Stimulated activated CD8-positive, alpha-beta memory T cell treated with anti-CD3 and anti-CD28 coated beads, Interleukin-15, amount 100 ng/mL, for 1 hour (primary cell): ENCODE measurements around the gene ABCC2.
"Not testable (repeated sequence)": the region's sequence is repeated elsewhere in the genome, so short reads cannot be mapped to it uniquely, and the experiment has no call there.

Experiments
- DNase-seq: peaks from one replicate; pipeline ENCODE4 v3.0.0-alpha.2; 2020; ENCODE audit warnings: low read depth

The ABCC2 gene

DNA sequence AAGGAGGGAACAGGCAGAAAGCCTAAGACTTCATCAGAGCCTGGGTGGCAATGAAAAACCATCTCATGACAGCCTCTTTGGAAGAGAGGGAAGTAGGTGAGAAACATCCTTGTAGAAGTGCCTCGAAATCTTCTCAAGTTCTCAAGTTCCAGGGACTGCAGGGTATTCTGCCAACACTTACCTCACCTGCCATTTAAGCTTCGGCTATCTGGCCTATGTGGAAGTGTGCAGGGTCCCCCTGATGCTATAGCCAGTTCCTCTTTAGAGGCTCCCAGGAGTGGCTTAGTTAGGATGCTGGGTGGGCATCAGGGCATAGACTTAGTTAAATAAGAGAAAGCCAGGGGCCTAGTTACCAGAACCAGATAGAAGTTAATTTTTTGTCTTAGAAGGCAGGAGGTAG is 27.0 kb downstream of the ABCC2 start:
- no peak for DNase-seq

DNA sequence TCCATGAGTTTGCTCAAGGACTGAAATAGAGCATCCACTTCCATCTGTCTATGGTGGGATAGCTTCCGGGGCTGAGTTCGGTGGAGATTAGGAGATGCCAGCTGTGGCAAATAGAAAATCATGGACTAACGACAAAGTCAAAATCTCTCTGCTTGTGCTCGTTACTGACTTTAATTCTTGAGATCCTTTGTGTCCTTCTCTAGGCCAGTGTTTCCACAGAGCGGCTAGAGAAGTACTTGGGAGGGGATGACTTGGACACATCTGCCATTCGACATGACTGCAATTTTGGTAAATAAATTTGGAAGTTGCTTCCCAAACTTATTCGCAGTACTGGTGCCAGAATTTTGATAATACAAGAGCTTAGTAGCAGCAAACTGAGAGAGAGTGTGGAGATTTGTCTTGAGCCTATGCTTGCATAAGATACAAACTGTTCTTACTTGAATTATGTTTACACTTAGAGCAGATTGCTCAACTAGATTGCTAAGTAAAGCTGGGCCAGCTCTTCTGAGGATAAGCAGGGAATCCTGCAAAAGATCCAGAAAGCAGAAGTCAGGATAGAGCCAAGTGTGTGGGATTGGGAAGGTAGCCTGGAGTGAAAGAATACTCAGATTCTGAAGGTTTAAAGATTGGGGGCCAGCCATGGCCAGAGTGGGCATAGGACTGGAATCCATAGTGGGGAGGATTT is 27.6 kb downstream of the ABCC2 start:
- DNase-seq: no peak

DNA sequence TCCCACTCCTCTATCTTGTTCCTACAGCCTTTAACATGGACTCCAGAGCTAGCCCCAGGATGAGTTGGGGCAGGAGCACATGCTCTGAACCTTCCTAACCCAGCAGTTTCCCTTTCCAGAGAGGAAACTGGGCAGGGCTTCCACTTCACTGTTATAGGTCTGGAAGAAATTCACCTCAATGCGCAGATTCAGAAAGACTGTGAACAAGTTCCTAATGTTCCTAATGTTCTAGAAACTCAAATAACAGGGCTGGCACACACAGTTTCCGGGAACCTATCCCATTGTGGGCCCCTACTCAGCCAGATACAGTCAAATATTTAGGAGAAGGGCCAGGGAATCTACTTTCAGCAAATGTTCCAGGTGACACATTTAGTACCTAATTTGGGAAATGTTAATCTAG is 29.7 kb downstream of the ABCC2 start:
- no peak for DNase-seq

DNA sequence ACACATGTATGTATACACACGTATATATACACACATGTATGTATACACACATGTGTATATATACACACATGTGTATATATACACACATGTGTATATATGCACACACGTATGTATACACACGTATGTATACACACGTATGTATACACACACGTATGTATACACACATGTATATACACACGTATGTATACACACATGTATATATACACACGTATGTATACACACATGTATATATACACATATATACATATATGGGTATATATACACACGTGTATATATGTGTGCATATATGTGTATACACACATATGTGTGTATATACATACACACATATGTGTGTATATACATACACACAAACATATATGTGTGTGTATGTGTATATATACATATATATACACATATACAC is 31.7 kb downstream of the ABCC2 start:
- no peak for DNase-seq

DNA sequence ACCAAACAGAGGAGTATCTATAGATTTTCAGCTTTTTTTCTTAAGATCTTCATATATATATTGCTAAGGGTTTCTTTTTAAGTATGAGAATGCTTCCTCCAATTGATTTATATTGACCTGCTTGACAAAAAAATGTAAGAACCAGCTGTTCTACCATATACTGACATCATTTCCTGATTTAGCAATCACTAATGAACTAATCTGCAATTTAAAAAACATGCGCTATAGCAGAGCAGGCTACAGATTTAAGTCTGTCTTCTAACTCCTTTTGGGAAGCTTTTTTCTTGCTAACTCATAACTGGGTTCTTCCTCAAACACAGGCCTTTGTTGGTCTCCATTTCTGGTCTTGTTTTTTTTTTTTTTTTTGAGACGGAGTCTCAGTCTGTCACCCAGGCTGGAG is 33.2 kb downstream of the ABCC2 start:
- DNase-seq: no peak

DNA sequence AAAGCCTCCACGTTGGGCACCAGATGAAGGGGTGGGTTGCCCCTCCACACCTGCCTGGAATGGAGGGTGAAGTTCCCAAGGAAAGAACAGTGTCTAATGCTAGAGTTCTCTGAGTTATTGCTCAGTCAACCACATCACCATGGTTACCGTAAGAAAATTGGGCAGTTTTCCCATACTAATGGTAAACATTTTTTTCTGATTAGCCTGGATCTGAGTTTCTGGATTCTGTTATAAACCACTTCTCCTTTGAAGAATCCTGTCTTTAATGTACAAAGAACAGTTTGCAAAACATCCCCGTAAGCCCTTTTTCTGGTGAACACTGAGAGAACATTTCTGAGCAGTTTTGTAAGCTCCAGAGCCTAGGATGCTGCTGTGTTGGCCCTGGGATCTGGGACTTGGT is 45.5 kb downstream of the ABCC2 start:
- no peak for DNase-seq

DNA sequence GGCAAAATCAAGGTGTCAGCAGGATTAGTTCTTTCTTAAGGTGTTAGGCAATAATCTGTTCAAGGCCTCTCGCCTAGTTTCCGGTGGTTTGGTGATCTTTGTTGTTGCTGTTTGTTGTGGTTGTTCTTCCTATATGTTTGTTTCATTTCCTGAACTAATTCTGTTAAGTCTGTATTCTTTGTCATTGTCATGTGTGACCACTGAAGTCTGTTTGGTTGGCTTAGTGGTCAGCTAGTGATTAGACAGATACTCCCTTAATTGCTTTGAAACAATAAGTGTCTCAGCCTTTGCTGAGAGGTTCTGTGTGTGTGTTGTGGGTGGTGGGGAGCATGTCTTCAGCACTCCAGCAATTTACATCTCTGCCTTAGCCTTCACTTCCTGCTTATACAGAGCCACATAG is 46.0 kb downstream of the ABCC2 start:
- no peak for DNase-seq

DNA sequence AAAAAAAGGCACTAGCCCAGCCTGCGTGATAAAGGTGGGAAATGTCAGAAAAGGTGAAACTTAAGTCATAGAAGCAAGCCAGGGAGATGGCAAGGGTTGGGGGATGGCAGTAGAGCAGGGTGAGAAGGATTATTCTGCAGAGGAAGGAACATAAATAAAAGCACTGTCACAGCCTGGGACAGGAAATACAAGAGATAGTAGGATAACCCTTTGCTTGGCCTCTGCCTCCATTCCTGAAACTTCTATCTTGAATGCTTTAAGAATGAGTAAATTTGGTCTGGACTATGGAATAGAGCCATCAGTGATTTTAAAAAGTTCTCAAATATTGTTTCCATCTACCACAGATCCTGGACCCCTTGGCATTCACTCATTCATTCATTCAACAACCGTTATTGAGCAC is 50.0 kb downstream of the ABCC2 start:
- DNase-seq: no peak

DNA sequence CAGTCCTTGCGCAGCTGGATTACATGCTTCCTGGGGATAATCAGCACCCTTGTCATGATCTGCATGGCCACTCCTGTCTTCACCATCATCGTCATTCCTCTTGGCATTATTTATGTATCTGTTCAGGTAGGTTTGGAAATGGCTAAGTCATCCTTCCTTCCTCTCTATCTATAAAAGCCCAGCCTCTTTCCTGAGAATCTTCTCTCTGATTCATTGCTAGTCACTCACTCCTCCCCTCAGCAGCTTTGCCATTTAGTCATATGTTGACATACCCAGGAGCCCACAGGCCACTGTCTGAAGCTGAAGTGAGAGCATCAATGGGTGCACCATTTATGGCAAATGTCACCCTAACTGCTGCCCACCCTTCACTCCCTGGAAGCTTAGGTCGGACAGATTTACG is 52.0 kb downstream of the ABCC2 start:
- DNase-seq: no peak

DNA sequence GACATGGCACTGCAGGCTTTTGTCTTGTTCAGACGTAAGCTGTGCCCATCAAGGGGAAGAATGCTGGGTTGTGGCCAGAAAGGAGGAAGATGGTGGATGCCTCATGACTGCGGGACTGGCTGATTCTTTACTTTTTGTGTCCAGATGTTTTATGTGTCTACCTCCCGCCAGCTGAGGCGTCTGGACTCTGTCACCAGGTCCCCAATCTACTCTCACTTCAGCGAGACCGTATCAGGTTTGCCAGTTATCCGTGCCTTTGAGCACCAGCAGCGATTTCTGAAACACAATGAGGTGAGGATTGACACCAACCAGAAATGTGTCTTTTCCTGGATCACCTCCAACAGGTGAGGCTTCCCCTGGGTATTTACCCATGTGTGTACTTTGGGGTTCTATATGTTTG is 53.5 kb downstream of the ABCC2 start:
- DNase-seq: no peak

DNA sequence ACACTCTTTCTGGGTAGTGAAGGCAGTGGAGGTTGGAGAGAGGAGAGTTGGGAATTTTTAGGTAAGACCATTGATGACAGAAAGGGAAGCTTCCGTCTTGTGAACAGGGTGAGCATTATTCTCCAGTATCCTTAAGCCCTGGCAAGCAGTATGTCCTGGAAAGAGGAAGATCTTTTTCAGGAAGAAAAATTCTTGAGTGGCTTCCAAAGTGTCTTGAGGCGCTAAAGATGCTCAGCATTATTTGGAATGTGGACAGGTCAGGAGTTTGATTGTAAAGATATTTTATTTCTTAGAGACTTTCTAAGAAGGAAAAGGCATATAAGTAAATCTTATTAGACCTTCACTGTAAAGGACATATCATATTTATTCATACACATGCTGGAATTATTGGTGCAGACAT is 54.3 kb downstream of the ABCC2 start:
- DNase-seq: no peak

DNA sequence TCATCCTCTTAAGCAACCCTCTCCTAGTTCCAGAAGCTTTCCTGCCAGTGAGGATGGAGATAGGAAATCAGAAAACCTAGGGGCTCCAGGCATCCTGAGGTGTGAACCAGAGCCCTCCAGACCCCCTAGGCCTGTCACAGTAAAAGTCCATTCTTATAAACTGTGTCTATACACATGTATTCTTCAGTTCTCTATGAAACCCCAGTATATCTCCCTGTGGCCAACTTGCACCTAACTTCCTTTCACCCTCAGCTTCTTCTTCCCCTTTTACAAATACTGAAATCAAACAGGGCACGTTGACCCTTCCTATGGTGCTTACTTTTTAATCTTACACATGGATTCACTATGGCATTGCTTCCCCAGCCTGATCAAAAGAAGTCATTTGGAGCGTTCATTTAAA is 58.4 kb downstream of the ABCC2 start:
- not testable (repeated sequence) for DNase-seq

DNA sequence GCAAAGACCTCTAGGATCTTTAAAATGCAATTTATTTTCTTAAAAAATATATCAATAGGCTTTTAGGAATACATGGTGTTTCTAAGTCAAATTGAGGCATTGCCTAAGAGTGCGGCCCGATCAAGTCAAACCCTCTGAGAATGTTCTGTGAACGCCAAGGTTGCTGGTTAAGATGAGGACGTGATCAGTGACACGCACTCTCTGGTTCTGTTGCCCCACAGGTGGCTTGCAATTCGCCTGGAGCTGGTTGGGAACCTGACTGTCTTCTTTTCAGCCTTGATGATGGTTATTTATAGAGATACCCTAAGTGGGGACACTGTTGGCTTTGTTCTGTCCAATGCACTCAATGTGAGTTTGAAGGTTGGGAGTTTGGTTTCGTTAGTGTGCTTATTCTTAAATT is 59.3 kb downstream of the ABCC2 start:
- DNase-seq: no peak

DNA sequence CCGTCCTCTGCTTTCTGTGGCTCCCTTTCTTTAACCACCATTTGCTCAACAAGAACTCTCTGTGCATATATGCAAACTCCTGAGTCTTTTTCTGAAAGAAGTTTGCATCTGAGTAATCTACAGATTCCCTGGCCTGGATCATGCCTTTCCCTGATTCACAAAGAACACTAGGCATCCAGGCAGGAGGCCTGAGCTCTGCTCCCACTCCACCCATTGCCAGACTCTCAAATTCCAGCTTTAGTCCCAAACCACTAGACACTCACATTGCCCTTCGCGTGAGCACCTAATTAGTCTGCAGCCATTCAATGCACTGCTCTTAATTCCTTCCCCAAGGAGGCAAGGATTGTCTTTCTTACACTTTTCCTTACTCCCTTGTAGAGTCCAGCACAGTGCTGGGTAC is 60.9 kb downstream of the ABCC2 start:
- no peak for DNase-seq

DNA sequence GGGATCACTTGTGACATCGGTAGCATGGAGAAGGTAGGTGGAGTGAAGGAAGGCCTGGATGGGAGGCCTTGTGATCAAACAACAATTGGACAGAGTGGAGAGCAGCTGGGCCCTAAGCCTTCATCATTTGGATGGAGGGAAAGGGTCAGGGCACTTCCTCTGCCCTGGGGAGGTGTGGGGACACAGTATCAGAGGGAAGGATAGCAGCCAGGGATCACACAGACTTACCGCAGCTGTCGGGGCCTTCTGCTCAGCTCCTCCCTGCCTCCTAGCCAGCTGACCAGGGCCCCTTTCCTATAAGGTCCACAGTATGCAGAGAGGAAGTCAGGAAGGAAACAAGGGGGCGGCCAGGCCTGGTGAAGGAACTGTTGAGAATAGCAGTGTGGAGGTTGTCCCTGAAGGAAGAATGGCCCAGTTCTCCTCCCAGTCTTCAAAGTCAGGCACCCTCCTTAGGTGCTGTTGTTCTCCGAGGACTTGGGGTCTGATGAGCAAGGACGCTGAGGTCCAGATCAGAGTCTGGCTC is 62.1 kb downstream of the ABCC2 start:
- no peak for DNase-seq

DNA sequence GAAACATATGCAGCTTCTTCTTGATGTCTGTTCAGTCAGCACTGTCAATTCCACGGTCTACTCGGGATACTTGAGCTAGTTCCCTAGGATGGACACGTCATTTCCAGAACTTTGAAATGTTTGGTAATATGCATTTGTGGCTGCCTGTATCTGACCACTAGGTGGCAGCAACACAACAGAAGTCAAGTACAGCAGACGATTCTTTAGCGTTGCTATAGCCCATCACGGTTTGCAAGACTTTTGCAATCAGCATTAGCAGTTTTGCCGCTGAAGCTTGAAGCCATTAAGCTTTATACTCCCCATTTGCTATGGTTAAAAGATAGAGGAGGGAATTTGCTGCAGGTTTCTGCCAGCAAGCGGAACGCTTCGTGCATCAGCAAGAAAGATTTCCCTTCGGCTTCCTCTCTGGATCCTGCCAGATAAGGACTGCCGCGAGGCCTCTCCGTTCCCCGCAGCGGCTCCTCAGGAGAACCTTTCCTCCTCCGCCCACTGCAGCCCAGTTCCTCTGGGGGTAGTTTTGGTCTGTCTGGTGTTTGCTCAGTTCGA is 63.5 kb downstream of the ABCC2 start:
- peak; percentile 37 for DNase-seq

DNA sequence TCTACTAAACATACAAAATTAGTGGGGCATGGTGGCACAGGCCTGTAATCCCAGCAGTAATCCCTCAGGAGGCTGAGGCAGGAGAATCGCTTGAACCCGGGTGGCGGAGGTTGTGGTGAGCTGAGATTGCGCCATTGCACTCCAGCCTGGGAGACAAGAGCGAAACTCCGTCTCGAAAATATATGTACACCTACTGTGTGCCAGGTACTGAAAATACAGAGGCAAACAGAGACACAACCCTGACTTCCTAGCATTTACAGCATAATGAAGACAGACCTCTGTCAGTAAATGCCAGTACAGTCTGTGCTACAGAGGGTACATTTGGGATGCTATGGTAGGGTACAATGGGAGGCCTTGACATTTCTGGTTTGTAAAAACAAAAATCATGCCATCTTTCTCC is 66.6 kb downstream of the ABCC2 start:
- DNase-seq: no peak

DNA sequence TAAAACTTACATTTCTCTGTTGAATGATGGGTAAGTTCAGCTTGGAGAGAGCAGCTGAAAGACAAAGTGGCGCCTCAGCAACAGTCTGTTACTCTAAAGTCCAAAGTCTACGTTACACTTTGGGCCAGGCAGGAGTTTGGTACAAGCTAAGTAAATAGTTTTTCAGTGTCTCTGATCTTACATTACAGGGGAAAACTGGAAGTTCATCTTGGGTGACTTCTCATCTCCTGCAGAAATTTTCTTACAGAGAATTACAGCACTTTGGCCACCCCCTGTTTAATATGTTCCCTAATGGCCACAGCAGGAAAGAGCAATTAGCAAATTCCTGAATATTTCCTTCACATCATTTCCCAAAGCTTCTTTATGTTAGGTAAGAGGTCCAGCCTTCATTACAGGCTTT is 67.1 kb downstream of the ABCC2 start:
- no peak for DNase-seq

DNA sequence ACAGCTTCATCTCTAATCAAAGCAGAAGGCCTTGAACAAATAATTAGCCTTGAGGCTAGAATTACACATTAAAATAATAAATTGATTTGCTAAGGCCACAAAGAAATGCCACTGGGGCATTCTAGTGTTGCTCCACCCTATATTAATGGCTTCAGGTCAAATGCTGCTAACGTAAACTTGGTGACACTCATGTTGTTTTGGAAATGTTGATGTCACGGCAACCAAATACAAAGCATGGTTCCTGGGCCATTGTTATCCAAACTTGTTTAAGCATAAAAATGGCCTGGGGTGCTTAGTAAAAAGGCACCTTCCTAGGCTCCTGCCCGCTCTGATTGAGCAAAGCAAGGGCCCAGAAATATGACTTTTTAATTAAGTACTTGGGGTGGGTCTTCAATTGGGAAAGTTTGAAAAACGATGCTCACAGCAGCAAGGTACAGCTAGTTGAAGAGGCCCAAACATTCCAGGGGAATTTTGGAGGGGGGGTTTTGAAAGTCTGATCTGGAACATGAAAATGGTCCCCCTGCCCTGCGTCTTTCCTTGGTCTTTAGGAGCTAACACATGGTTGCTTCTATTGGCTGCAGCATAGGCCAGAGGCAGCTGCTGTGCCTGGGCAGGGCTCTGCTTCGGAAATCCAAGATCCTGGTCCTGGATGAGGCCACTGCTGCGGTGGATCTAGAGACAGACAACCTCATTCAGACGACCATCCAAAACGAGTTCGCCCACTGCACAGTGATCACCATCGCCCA is 67.8 kb downstream of the ABCC2 start:
- DNase-seq: no peak

DNA sequence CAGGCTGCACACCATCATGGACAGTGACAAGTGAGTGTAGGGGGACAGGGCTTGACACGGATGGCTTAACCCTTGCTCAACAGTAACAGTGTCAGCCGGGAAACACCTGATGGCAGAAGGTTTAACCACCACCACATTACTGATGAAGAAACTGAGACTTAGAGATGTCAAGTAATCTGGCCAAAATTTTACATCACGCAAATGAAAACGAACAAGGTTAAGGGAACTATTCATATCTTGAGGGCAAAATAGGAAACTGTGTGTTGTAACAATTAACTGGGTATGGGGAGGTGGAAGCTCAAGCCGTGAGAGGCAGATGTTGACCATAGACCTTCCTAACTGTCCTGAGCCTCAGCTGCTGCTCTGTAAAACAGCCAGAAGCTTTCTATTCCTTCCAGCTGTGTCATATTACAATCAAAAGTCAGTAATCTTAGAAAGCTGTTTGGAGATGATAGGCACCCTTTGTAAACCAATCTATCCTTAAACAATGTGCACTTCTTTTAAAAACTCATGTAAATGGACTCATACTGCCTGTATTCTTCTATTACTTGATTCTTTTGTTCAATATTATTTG is 68.4 kb downstream of the ABCC2 start:
- no peak for DNase-seq

DNA sequence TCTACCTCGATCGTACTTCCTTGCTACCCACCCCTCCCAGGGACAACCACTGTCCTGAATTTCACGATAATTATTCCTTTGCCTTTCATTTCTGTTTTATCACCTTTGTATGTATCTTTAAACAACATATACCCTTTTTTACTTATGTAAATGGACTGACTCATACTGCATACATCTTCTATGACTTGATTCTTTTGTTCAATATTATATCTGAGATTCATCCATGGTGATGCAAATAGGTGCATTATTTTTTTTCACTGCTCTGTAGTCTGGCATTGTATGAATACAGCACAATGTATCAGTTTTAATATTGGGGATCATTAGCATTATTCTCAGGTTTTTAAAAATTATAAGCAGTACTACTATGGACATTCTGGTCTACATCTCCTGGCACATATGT is 69.4 kb downstream of the ABCC2 start:
- DNase-seq: no peak

DNA sequence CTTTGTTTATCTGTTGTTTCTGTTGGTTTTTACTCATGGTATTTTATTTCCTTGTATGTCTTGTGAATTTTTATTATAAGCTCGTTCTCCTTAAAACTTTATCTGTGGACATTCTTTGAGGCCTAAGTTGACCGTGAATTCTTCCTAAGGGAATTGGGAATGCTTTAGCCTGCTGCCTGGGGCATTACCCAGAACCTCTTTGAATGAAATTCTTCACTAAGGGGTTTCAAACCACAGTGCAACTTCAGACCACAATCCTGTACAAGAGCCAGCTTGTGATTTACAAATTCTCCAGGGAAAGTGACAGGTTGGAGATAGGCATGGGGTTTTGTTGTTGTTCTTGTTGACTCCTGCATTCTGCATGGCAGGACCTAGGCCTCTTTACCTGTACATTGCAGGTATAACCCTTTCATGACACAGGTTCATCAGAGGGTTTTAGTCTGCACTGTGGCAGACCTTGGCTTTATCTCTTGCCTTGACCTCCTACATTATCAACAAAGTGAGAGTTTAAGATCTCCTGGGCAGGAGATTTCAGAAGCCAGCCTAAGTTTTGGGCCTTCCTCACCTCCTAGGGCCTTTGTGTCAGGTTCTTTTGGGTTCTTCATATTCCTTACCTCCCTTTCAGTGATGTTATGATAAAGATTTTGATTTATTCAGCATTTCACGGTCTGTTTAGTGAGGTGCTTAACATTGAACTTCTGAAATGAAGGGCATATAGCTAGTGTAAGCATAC is 70.2 kb downstream of the ABCC2 start:
- DNase-seq: no peak
